Limb (tissue), 2 donors: ENCODE data around the gene DCTN3.

Source experiments
- DNase-seq, 2 donors: peaks; one replicate each; pipeline ENCODE4 v3.0.0-alpha.2; 2016; ENCODE audit errors: extremely low spot score in 2 of 2

The DCTN3 gene

DNA sequence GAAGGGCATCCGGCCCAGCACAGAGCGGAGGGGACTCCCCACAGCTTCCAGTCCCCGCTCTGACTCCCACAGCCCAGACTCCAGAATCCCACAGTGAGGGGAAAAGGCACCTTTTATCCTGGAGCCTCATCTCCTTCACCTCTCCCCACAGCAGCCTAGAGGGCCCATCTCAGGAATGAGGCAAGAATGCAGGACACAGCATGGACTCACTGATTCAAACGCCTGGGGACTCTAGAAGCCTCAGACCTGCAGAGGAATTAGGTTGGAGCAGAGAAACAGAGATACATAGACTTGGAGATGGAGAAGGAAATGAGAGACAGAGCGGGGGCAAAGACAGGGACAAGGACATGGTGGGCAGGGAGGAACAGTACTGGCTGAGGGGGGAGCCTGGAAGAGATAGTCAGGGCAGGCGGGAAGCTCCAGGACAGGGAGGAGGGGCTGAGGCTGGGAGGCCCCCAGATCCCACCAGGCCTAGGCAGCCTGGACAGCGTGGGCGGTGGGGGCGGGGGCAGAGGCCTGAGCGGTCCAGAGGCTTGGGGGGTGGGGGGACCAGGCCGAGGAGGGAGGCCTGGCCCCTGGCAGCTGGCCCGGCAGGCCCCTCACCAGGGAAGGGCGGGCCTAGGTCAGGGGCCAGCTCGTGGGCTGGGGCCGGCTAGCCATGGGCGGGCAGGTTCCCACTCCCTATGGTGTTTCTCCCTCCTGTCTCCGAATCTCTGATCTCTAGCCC, 46.5 kb downstream of the DCTN3 start:
- no peak for DNase-seq

DNA sequence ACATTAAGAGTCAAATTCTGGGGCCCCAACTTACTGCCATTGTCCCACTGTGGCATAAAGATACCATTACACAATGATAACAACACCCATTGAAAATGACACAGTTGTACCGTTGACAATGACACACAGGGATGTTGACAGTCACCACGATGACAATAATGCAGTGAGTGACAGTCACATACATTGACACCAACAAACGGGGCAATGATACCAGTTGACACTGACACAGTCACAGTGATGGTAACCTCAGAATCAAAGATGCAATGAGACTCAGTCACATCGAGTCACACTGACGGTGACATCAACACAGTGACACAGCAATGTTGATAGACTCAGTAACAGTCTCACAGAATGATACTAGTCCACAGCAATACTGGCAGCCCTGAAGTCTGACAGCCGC, 47.7 kb downstream of the DCTN3 start:
- no peak for DNase-seq

DNA sequence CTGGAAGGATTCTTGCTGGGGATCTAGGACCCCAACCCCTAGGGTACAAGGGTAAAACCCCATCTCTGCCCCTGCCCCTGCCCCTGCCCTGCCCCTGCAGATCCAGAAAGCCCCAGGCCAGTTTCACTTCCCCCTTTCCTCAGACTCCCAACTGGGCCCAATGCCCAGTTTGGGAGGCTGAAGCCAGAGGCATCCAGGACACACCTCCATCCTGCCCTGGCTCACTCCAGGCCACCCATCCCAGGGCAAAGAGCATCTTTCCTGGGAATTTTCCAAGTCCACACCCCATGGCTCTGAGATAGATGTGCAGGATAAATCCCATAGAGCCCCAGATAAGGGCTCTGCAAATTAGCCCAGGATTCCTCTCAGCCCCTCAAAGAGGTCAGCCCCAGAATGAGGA, 48.2 kb downstream of the DCTN3 start:
- DNase-seq: no peak

DNA sequence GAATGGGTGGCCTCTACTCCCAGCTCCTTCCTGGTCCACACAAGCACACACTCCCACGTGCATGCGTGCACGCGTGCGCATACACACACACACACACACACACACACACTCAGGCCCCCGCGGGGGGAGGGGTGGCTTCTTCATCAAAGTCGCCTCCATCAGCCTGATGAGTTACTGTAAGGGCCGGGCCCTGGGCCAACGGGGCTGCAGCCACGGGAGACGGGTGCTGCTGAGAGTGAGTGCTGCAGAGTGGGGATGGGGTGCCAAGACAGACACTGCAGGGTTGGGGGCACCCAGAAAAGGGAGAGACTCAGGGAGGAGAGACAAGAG, 48.8 kb downstream of the DCTN3 start:
- no peak for DNase-seq

DNA sequence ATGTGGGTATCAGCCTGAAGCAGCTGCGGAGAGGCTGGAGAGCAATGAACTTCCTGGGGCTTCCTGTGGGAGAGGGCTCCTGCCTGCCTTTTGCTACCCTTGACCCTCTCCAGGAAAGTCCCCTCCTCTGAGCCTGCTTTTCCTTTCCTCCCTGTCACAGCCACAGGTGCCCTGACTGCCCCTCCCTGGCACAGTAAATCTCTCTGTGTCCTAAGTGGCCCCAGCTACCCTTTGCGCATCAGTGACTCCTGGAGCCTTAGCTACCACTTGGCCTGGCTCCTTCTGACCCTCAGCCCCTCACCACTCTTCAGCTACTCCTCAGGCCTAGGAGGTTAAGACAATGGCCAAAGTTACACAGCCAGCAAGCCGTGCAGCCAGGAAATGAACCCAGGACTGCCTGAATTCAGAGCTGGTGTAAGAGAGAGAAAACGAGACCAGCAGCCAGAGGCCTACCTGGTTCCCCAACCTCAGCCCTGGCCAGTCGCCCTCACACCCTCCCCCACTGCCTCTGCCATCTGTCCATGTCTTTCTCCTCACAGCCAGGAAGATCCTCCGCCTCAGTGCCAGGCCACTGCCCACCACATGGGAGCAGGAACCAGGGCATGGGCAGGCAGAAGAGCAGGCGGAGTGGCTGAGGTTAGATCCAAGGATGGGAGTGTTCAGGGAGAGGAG, 49.4 kb downstream of the DCTN3 start:
- no peak for DNase-seq

DNA sequence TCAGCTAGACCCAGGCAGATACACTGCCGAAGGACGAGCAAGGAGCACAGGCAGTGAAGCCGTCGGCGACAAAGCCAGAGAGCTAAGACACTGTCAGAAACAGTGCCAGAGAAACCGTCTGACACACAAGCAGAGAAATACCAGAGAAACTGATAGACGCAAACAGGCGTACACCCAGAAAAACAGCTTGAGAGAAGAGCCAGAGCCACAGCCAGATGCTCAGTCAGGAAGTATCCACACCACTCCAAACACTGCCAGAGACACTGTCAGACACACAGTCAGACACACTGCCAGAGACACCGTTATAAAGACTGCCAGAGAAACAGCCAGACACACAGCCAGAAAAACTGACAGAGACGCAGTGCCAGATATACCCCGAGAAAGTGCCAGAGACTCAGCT, 49.9 kb downstream of the DCTN3 start:
- no peak for DNase-seq

DNA sequence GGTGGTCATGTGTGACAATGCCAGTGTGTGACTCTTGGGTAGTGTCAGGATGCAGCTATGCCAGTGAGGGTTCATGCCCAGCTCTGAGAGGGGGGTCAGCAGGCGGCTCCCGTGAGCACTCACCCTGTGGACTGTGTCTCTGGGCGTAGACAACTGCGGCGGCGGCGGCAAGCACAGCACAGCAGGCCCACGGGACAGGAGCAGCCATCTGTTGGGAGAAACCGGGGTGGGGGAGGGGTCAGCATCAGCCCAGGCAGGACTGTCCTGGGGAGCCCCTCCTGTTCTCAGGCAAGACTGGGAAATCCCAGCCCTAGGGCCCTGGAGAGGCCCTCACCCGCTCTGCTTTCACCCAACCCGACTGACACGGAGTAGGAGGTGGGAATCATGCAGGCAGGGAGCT, 51.5 kb downstream of the DCTN3 start:
- DNase-seq: no peak

DNA sequence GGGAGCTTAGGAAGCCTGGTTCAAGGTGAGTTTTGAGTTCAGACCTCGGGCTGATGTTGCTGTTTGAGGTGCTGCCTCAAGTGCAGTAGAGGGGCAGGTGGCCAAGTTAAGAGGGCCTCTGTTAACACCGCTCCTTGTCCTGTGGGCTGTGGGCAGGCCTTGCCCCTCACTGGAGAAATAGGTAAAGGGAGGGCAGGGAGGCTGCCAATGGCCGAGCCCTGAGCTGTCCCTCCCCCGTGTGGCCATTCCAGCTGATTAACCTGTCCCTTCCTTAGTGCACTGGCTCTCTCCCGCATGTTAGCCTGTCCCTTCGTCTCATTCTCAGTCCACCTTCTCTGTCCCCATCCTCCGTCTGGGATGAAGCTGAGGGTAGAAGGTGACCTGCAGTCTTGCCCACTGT, 52.2 kb downstream of the DCTN3 start:
- DNase-seq: no peak

DNA sequence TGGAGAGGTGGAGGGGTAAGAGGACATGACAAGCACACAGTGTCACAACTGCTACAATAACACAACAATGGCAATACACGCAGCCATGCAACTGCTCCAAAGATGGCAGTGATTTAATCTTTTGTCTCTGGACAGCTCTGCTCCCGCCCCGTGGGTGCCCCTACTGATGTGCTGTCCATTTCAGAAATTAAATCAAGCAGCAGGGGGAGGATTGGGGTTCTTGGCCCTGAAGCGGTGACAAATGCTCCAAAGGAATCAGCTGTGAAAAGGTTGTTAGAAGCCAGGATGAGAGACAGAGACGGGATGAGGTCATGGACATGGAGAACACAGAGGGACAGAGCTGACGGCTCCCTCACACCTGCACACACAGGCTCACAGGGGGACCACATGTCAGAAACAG, 53.3 kb downstream of the DCTN3 start:
- DNase-seq: no peak

DNA sequence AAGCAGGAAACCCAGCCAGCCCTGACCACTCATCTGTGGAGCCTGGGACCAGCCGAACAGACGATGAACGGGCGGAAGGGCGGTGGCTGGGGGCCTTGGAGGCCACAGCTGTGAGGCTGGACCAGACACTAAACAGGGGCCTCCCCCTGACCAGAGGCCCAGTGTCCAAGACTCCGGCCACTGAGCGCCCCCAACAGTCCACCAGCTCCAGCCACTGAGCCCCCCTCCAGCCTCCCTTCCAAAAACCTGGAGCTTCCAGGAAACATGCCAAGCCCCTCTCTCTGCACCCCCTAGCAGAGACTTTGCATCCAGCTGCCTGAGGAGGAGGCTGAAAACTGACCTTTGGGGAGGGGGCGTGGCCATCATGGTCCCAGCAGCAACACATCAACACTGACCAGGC, 54.0 kb downstream of the DCTN3 start:
- DNase-seq: no peak

DNA sequence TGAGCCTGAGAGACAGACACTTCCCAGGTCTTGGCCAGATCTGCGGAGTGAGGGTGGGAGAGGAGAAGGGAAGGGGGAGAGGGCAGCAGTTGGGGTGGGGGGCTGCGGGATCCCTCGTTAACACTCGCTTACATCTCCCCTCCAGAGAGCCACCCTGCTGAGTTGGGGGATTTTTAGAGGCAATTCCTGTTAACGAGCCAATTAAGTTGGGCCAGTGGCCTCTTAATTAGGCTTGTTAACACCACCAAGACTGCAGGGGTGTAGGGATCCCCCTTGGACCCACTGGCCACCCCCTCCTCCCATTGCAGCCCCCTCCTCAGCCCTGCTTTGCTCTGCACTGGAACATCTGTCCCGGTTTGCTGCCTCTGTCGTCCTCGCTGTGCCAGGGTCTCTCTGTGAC, 54.4 kb downstream of the DCTN3 start:
- DNase-seq: no peak

DNA sequence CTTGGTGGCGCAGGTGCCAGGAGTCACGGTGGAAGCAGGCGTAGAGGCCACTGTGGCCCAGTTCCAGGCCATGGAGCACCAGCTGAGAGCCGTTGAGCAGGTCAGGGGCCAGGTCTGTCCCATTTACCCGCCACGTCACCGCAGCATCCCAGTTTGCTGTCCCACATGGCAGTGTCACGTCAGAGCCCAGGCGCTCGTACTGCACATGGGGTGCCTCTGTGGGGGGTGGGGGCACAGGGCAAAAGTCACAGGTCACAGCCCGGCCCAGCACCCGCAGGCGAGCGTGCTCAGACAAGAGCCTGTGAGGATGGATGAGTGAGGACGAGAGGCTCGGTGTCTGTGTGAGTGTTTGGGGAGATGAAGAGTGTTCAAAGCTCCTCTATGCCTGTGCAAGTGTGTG, 55.7 kb downstream of the DCTN3 start:
- no peak for DNase-seq
